A673 (cell line): ENCODE results near the gene SLC16A11.
"Not testable (repeated sequence)": the region's sequence is repeated elsewhere in the genome, so short reads cannot be mapped to it uniquely, and the experiment has no call there.

ENCODE experiments used
- CTCF ChIP-seq: fragments of 300-800, 200-600 bp; sonication (generic); conservative IDR thresholded peaks from 2 replicates; pipeline ENCODE4 v1.5.1; 2017; ENCODE audit warnings: low read depth, mild to moderate bottlenecking, antibody characterized with exemption, low read length, moderate library complexity, mixed read lengths
- EZH2 ChIP-seq: fragments of 200-600 bp; sonication (generic); IDR thresholded peaks from 2 replicates; pipeline ENCODE4 v1.6.1; 2017; ENCODE audit warnings: borderline replicate concordance, low read depth, mild to moderate bottlenecking, mixed read lengths, antibody characterized with exemption, low read length; ENCODE audit not compliant: poor library complexity, severe bottlenecking

- not testable (repeated sequence) for TF ChIP-seq CTCF, EZH2
These were observed 50.3 kb downstream of the SLC16A11 start for GRCh38 chr17:6993613-6994056.
